PC-9 (cell line): ENCODE measurements around the gene AGO4.

ENCODE experiments used
- CTCF ChIP-seq: fragments of 200-600 bp; sonication (generic); conservative IDR thresholded peaks from 2 replicates; pipeline ENCODE4 v1.6.1; 2017; ENCODE audit warnings: mixed run types, antibody characterized with exemption, mild to moderate bottlenecking, moderate library complexity
- EZH2 ChIP-seq: fragments of 200-600 bp; sonication (generic); IDR thresholded peaks from 2 replicates; pipeline ENCODE4 v1.8.0; 2017; ENCODE audit warnings: antibody characterized with exemption, low read depth

GRCh38 chr1:35885961-35886558, 78.2 kb downstream of the AGO4 start:
- TF ChIP-seq CTCF (no peak), EZH2 (no peak)
